Measurements from ENCODE around the gene KHSRP. TPM values are rescaled to one million over a fixed set of nuclear protein-coding genes. Genes with fewer than 3 reads are reported as not detected.

The KHSRP gene, protein sequence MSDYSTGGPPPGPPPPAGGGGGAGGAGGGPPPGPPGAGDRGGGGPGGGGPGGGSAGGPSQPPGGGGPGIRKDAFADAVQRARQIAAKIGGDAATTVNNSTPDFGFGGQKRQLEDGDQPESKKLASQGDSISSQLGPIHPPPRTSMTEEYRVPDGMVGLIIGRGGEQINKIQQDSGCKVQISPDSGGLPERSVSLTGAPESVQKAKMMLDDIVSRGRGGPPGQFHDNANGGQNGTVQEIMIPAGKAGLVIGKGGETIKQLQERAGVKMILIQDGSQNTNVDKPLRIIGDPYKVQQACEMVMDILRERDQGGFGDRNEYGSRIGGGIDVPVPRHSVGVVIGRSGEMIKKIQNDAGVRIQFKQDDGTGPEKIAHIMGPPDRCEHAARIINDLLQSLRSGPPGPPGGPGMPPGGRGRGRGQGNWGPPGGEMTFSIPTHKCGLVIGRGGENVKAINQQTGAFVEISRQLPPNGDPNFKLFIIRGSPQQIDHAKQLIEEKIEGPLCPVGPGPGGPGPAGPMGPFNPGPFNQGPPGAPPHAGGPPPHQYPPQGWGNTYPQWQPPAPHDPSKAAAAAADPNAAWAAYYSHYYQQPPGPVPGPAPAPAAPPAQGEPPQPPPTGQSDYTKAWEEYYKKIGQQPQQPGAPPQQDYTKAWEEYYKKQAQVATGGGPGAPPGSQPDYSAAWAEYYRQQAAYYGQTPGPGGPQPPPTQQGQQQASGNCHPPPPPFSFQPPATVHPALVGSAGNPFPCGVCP
- total RNA-seq (2012; rRNA removed), result 101 and 120 TPM in 2 replicates

DNA sequence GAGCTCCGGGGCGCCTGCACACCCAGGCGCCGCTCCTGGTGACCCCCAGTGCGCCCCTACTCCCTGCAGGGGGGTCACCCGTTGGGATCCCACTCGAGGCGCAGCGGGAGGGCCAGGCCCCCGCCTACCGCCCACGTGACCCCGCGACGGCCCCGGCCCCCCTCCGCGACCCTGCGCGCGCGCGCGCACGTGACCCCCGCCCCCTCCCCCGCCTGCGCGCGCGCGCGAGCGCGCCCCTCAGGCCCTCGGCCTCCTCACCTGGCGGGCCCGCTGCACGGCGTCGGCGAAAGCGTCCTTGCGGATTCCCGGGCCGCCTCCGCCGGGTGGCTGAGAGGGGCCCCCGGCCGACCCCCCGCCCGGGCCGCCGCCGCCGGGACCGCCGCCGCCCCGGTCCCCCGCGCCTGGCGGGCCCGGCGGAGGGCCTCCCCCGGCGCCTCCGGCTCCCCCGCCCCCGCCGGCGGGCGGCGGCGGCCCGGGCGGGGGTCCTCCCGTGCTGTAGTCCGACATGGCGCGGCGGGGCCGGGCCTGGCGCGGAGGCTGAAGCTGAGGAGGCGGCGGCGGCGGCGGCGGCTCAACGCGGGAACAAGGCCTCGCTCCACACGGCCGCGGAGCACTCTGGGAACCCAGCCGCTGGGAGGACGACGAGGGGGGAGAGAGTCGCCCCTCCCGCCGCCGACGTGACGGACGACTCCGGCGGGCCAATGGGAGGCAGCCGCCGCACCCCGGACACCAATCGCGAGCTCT lies at the start of gene KHSRP:
KHSRP (minus strand) TSS at position 617 of the 744 bp plus-strand sequence; CDS start at position 507, 110 bp downstream.
- Histone ChIP-seq H3K27me3 (ENCODE audit: control insufficient read depth, insufficient read depth, low read length) (peaks cover 1% of the 10 kb centered on the region), H3K4me3 (ENCODE audit: low read length) (peak within 1 kb of the TSS; percentile 89), H3K4me2 (ENCODE audit: low read length) (peak within 1 kb of the TSS; percentile 94), H3K9ac (ENCODE audit: low read depth, low read length) (peak within 1 kb of the TSS; percentile 85), H3K9me3 (replicated peaks; ENCODE audit: low read length) (no peaks in the 10 kb centered on the region), H3K36me3 (ENCODE audit: insufficient read depth, low read length) (peaks cover 26% of the 10 kb centered on the region), H3K4me1 (ENCODE audit: control insufficient read depth, insufficient read depth, low read length) (peaks cover 20% of the 10 kb centered on the region)

DNA sequence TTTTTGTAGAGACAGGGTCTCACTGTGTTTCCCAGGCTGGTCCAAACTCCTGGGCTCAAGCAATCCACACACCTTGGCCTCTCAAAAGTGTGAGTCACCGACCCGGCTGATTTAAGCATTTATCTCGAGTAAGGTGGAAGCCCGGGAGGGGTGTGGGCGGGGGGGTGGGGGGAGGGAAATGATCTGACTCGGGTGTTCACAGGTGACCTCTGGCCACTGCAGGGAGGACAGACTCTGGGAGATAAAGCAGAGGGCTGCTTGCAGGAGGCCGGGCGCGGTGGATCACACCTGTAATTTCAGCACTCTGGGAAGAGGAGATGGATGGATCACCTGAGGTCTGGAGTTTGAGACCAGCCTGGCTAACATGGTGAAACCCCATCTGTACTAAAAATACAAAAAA lies 49.0 kb upstream of the KHSRP start:
- Histone ChIP-seq H3K9ac (ENCODE audit: low read depth, low read length) (no peak overlapping the region), H3K4me3 (ENCODE audit: low read length) (no peak overlapping the region), H3K27me3 (ENCODE audit: control insufficient read depth, insufficient read depth, low read length) (peaks cover 15% of the 10 kb centered on the region), H3K4me2 (ENCODE audit: low read length) (no peak overlapping the region), H3K36me3 (ENCODE audit: insufficient read depth, low read length) (no peaks in the 10 kb centered on the region), H3K9me3 (replicated peaks; ENCODE audit: low read length) (no peaks in the 10 kb centered on the region), H3K4me1 (ENCODE audit: control insufficient read depth, insufficient read depth, low read length) (no peaks in the 10 kb centered on the region)

DNA sequence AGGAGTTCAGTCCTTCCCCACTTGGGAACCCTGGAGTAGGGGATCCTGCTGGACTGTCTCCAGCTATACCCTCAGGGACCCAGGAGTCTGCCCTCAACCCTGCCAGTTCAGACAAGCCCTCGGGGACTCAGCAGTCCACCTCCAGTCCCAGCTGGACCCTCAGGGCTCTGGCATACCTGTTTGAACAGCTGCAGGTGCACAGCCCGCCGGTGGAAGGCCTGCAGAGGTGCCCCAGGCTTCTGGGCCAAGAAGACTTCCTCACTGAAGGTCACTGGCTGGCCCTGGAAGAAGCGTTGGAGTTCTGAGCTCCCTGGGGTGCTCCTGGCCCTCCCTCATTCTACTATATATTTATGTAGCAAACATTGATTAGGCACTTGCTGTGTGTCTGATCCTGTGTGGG lies 48.1 kb upstream of the KHSRP start:
- no peaks in the 10 kb centered on the region for H3K36me3 ChIP-seq (ENCODE audit: insufficient read depth, low read length)
- H3K27me3 ChIP-seq (ENCODE audit: control insufficient read depth, insufficient read depth, low read length), result peaks cover 21% of the 10 kb centered on the region
- no peak overlapping the region for H3K9ac ChIP-seq (ENCODE audit: low read depth, low read length)
- H3K4me2 ChIP-seq (ENCODE audit: low read length), result no peak overlapping the region
- no peaks in the 10 kb centered on the region for H3K9me3 ChIP-seq (replicated peaks; ENCODE audit: low read length)
- H3K4me1 ChIP-seq (ENCODE audit: control insufficient read depth, insufficient read depth, low read length), result no peaks in the 10 kb centered on the region
- H3K4me3 ChIP-seq (ENCODE audit: low read length), result no peak overlapping the region

DNA sequence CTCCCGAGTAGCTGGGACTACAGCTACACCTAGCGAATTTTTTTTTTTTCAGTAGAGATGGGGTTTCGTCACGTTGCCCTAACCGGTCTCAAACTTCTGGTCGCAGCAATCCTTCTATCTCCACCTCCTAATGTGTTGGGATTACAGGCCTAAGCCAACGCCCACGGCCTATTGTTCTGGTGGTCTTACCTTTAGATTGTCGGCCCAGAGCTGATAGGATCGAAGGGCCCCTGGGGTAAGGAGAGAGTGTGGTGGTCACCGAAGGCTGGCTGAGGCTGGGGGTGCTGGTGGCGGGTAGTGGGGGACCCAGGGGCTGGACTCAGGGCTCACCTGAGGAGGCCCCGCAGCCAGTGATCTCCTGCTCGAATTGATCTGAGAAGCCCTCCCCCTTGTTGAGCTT lies 46.5 kb upstream of the KHSRP start:
- Histone ChIP-seq H3K36me3 (ENCODE audit: insufficient read depth, low read length) (no peaks in the 10 kb centered on the region), H3K27me3 (ENCODE audit: control insufficient read depth, insufficient read depth, low read length) (peaks cover 24% of the 10 kb centered on the region), H3K4me3 (ENCODE audit: low read length) (no peak overlapping the region), H3K4me1 (ENCODE audit: control insufficient read depth, insufficient read depth, low read length) (no peaks in the 10 kb centered on the region), H3K9ac (ENCODE audit: low read depth, low read length) (no peak overlapping the region), H3K9me3 (replicated peaks; ENCODE audit: low read length) (no peaks in the 10 kb centered on the region), H3K4me2 (ENCODE audit: low read length) (no peak overlapping the region)

DNA sequence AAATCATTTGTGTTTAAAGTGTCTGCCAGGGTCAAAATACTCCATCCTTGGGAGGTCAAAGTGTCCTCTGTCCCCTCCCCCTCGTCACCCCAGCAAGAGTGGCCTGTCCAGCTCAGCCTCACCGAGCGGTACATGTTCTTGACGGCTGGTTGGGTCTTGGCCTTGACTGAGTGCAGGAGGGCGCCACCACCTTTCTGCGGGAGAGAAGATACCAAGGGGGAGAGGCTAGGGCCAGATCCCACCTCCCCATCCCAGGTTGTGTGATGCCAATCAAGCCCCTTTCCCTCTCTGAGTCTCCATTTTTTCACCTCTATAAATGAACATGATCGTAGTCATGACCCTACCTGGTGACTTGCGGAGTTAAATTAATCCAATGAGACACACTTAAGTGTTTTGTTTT lies 45.6 kb upstream of the KHSRP start:
- Histone ChIP-seq H3K4me3 (ENCODE audit: low read length) (no peak overlapping the region), H3K4me1 (ENCODE audit: control insufficient read depth, insufficient read depth, low read length) (no peaks in the 10 kb centered on the region), H3K27me3 (ENCODE audit: control insufficient read depth, insufficient read depth, low read length) (peaks cover 18% of the 10 kb centered on the region), H3K9me3 (replicated peaks; ENCODE audit: low read length) (no peaks in the 10 kb centered on the region), H3K9ac (ENCODE audit: low read depth, low read length) (no peak overlapping the region), H3K36me3 (ENCODE audit: insufficient read depth, low read length) (no peaks in the 10 kb centered on the region), H3K4me2 (ENCODE audit: low read length) (no peak overlapping the region)

DNA sequence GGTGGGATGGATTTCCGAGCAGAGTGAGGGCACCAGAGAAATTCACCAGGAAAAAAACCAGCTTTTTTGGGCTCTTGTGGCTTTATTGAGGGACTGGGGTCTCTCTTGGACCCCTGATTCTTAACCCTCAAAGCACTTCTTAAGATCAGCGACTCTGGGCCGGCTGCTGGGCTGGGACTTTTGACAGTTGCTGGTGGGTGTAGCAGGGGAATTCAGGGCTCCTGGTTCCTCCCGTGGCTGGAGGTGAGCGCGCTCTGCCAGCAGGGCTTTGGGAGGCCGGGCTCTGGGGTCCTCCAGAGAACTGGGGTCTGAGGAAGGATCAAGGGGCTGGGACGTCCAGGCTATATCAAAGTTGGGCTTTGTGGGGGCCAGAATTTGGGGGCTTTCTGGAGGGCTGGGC lies 42.8 kb upstream of the KHSRP start:
- H3K4me3 ChIP-seq (ENCODE audit: low read length), result no peak overlapping the region
- peaks cover 30% of the 10 kb centered on the region for H3K27me3 ChIP-seq (ENCODE audit: control insufficient read depth, insufficient read depth, low read length)
- H3K4me2 ChIP-seq (ENCODE audit: low read length), result no peak overlapping the region
- H3K4me1 ChIP-seq (ENCODE audit: control insufficient read depth, insufficient read depth, low read length), result no peaks in the 10 kb centered on the region
- no peaks in the 10 kb centered on the region for H3K36me3 ChIP-seq (ENCODE audit: insufficient read depth, low read length)
- H3K9me3 ChIP-seq (replicated peaks; ENCODE audit: low read length), result no peaks in the 10 kb centered on the region
- no peak overlapping the region for H3K9ac ChIP-seq (ENCODE audit: low read depth, low read length)

DNA sequence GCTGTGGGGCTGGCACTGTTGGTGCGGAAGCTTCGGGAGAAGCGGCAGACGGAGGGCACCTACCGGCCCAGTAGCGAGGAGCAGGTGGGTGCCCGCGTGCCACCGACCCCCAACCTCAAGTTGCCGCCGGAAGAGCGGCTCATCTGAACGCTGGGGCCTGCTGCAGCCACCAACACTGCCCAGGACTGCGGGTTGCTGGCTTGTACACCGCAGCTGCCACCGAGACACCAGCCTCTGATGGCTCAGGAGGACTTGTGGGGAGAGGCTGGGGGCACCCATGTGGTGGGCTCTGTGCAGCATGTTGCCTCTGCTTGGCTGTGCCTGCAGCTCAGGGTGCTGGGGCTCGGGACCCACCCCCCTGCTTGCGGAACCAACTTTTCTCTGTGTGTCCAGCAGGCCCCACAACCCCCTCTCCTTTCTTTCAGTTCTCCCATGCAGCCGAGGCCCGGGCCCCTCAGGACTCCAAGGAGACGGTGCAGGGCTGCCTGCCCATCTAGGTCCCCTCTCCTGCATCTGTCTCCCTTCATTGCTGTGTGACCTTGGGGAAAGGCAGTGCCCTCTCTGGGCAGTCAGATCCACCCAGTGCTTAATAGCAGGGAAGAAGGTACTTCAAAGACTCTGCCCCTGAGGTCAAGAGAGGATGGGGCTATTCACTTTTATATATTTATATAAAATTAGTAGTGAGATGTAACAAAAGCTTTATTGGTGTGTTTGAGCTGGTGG lies 42.1 kb upstream of the KHSRP start:
- Histone ChIP-seq H3K36me3 (ENCODE audit: insufficient read depth, low read length) (no peaks in the 10 kb centered on the region), H3K27me3 (ENCODE audit: control insufficient read depth, insufficient read depth, low read length) (peaks cover 32% of the 10 kb centered on the region), H3K9me3 (replicated peaks; ENCODE audit: low read length) (no peaks in the 10 kb centered on the region), H3K4me1 (ENCODE audit: control insufficient read depth, insufficient read depth, low read length) (no peaks in the 10 kb centered on the region), H3K4me2 (ENCODE audit: low read length) (no peak overlapping the region), H3K9ac (ENCODE audit: low read depth, low read length) (no peak overlapping the region), H3K4me3 (ENCODE audit: low read length) (no peak overlapping the region)

DNA sequence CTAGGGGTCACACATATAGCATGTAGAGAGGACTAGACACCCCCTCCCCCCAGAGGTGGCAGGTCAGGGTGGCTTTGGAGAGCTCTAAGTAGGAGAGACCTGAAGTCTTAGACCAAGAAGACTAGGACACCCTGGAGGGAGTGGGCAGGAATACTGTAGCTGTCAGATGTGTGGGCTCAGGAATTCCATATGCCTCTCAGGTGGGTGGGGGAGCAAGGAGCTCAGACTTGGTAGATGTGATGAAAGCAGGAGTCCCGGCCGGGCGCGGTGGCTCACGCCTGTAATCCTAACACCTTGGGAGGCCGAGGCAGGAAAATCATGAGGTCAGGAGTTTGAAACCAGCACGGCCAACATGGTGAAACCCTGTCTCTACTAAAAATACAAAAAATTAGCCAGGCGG lies 41.1 kb upstream of the KHSRP start:
- H3K9ac ChIP-seq (ENCODE audit: low read depth, low read length), result no peak overlapping the region
- no peak overlapping the region for H3K4me2 ChIP-seq (ENCODE audit: low read length)
- H3K27me3 ChIP-seq (ENCODE audit: control insufficient read depth, insufficient read depth, low read length), result peaks cover 32% of the 10 kb centered on the region
- no peaks in the 10 kb centered on the region for H3K36me3 ChIP-seq (ENCODE audit: insufficient read depth, low read length)
- H3K4me3 ChIP-seq (ENCODE audit: low read length), result no peak overlapping the region
- peaks cover under 1% of the 10 kb centered on the region for H3K4me1 ChIP-seq (ENCODE audit: control insufficient read depth, insufficient read depth, low read length)
- H3K9me3 ChIP-seq (replicated peaks; ENCODE audit: low read length), result no peaks in the 10 kb centered on the region

DNA sequence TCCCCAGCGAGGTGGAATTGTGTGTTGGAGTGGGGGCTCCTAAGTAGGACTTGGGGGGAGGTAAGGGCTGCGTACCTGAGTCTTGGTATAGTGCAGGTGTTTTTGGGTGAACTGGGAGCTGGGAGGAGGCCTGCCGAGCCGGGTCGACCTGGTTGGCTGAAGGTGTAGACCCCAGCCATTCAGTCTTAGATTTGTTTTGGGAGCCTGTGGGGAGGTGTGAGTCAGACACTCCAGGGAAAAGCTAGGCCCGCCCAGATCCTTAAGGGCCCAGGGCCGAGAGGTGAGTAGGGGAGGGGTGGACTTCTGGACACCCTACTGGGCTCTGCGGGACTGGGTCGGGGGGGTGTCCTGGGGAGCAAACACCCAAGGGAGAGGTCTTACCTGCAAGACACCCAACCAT lies 40.4 kb upstream of the KHSRP start:
- peaks cover 32% of the 10 kb centered on the region for H3K27me3 ChIP-seq (ENCODE audit: control insufficient read depth, insufficient read depth, low read length)
- no peaks in the 10 kb centered on the region for H3K36me3 ChIP-seq (ENCODE audit: insufficient read depth, low read length)
- H3K4me1 ChIP-seq (ENCODE audit: control insufficient read depth, insufficient read depth, low read length), result peaks cover 5% of the 10 kb centered on the region
- H3K4me2 ChIP-seq (ENCODE audit: low read length), result no peak overlapping the region
- H3K9me3 ChIP-seq (replicated peaks; ENCODE audit: low read length), result no peaks in the 10 kb centered on the region
- H3K4me3 ChIP-seq (ENCODE audit: low read length), result no peak overlapping the region
- no peak overlapping the region for H3K9ac ChIP-seq (ENCODE audit: low read depth, low read length)

DNA sequence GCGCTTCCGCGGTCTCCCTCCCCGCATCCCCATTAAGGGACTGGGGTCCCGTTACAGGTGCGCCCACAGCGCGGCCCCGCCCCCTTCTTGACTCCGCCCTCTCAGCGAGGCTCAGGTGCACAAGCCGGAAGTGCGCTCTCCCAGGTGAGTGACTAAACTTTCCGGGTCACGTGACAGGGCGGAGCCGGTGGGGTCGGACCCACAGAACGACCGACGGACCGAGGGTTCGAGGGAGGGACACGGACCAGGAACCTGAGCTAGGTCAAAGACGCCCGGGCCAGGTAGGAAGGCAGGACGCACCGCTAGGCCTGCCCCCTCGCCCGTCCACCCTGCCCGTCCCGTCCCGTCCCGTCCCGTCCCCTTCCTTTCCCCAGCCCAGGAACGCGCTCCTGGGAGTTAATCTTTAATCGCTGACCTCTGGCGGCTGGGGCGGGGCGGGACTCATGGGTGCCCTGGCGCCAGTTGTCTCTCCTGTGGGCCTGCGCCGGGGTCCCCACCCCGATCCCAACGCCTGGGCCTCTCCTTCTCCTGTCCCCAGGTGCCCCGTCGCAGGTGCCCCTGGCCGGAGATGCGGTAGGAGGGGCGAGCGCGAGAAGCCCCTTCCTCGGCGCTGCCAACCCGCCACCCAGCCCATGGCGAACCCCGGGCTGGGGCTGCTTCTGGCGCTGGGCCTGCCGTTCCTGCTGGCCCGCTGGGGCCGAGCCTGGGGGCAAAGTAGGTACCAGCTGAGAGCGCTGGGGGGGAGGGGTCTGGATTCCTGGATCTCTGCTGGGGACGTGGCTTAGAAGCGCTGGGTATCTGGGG lies 39.7 kb upstream of the KHSRP start, which contains the start of gene CRB3:
CRB3 (plus strand) TSS at position 202 of the 804 bp plus-strand sequence; CDS start at position 633, 431 bp downstream.
- Histone ChIP-seq H3K9me3 (replicated peaks; ENCODE audit: low read length) (no peaks in the 10 kb centered on the region), H3K4me1 (ENCODE audit: control insufficient read depth, insufficient read depth, low read length) (peaks cover 5% of the 10 kb centered on the region), H3K9ac (ENCODE audit: low read depth, low read length) (no peak within 1 kb of the TSS), H3K4me3 (ENCODE audit: low read length) (no peak within 1 kb of the TSS), H3K36me3 (ENCODE audit: insufficient read depth, low read length) (no peaks in the 10 kb centered on the region), H3K27me3 (ENCODE audit: control insufficient read depth, insufficient read depth, low read length) (peaks cover 32% of the 10 kb centered on the region), H3K4me2 (ENCODE audit: low read length) (no peak within 1 kb of the TSS)

Measured in skeletal muscle satellite cell (primary cell).